Measurements from ENCODE around the gene IL9.

GRCh38 chr5:135864503-135865435 lies 30.9 kb downstream of the IL9 start:
- TF ChIP-seq, protein P1, sequence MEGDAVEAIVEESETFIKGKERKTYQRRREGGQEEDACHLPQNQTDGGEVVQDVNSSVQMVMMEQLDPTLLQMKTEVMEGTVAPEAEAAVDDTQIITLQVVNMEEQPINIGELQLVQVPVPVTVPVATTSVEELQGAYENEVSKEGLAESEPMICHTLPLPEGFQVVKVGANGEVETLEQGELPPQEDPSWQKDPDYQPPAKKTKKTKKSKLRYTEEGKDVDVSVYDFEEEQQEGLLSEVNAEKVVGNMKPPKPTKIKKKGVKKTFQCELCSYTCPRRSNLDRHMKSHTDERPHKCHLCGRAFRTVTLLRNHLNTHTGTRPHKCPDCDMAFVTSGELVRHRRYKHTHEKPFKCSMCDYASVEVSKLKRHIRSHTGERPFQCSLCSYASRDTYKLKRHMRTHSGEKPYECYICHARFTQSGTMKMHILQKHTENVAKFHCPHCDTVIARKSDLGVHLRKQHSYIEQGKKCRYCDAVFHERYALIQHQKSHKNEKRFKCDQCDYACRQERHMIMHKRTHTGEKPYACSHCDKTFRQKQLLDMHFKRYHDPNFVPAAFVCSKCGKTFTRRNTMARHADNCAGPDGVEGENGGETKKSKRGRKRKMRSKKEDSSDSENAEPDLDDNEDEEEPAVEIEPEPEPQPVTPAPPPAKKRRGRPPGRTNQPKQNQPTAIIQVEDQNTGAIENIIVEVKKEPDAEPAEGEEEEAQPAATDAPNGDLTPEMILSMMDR (IDR thresholded peaks at IDR 0.05) = no peak
- no peak for TF ChIP-seq POLR2A (IDR thresholded peaks at IDR 0.05)
